GM10266 (cell line): ENCODE data around the gene DONSON.

ENCODE experiments used
- DNase-seq: peaks from one replicate; pipeline ENCODE4 v3.0.0; 2012; ENCODE audit errors: extremely low spot score
- CTCF ChIP-seq: IDR thresholded peaks from 2 replicates; pipeline ENCODE4 v1.5.1; 2012; ENCODE audit warnings: mild to moderate bottlenecking, low read depth; ENCODE audit not compliant: control insufficient read depth, insufficient read depth; ENCODE audit errors: missing control alignments

Gene DONSON

GRCh38 chr21:33552999-33553598 is 35.4 kb downstream of the DONSON start:
- TF ChIP-seq CTCF, result no peak
- no peak for DNase-seq

GRCh38 chr21:33552093-33552998 is 36.1 kb downstream of the DONSON start:
- no peak for DNase-seq
- TF ChIP-seq CTCF, result no peak

- DNase-seq, result no peak
- no peak for TF ChIP-seq CTCF
Observed at GRCh38 chr21:33551664-33552063, 36.8 kb downstream of the DONSON start.

GRCh38 chr21:33550772-33551660 is 37.5 kb downstream of the DONSON start:
- no peak for DNase-seq

GRCh38 chr21:33549848-33550771 is 38.4 kb downstream of the DONSON start:
- no peak for DNase-seq
- TF ChIP-seq CTCF, result no peak

More at GRCh38 chr21:33550772-33551660, 37.5 kb downstream of the DONSON start:
- no peak for TF ChIP-seq CTCF

GRCh38 chr21:33546086-33546485 is 42.4 kb downstream of the DONSON start:
- no peak for TF ChIP-seq CTCF
- no peak for DNase-seq
